SK-N-DZ (cell line): ENCODE data around the gene SRA1.
A peak's percentile ranks its signal among the peaks of the same experiment; 100 is the strongest.

Experiments used
- DNase-seq: peaks from one replicate; pipeline ENCODE4 v3.0.0-alpha.2; 2015; ENCODE audit warnings: low spot score

The SRA1 gene

GRCh38 chr5:140570488-140570887 lies 13.2 kb upstream of the SRA1 start:
- DNase-seq: no peak

GRCh38 chr5:140570058-140570457 lies 12.8 kb upstream of the SRA1 start:
- DNase-seq: no peak

- DNase-seq: no peak
Measured at GRCh38 chr5:140569197-140569596, 11.9 kb upstream of the SRA1 start.

- no peak for DNase-seq
Measured at GRCh38 chr5:140568443-140569063, 11.3 kb upstream of the SRA1 start.

GRCh38 chr5:140567871-140568270 lies 10.6 kb upstream of the SRA1 start:
- DNase-seq: no peak

GRCh38 chr5:140567136-140567818 lies 10.0 kb upstream of the SRA1 start:
- DNase-seq: no peak

GRCh38 chr5:140566665-140567064 lies 9.4 kb upstream of the SRA1 start:
- DNase-seq: no peak

GRCh38 chr5:140565780-140566095 lies 8.5 kb upstream of the SRA1 start:
- no peak for DNase-seq

- DNase-seq: no peak
Measured at GRCh38 chr5:140565024-140565779, 7.9 kb upstream of the SRA1 start.

GRCh38 chr5:140564196-140565023 lies 7.1 kb upstream of the SRA1 start, which contains the start of the genes APBB3 and SLC35A4:
TSS of gene APBB3 (minus strand) at chr5:140564598. CDS start at chr5:140564245, 353 bp downstream.
TSS of gene SLC35A4 (plus strand) at chr5:140564828. CDS start at chr5:140567170, 2,342 bp downstream.
- DNase-seq: peak; percentile 98

- DNase-seq: no peak
Measured at GRCh38 chr5:140563596-140563995, 6.3 kb upstream of the SRA1 start.

GRCh38 chr5:140561753-140562523 lies 4.7 kb upstream of the SRA1 start:
- no peak for DNase-seq

GRCh38 chr5:140560227-140560626 lies 3.0 kb upstream of the SRA1 start:
- no peak for DNase-seq

GRCh38 chr5:140558542-140558941 lies 1.3 kb upstream of the SRA1 start:
- no peak for DNase-seq

GRCh38 chr5:140557965-140558364 lies 692 bp upstream of the SRA1 start:
- no peak for DNase-seq

- DNase-seq: no peak
Measured at GRCh38 chr5:140556438-140556837, 835 bp downstream of the SRA1 start.

- DNase-seq: no peak
Measured at GRCh38 chr5:140555747-140556312, 1.4 kb downstream of the SRA1 start.

GRCh38 chr5:140554454-140554853 lies 2.8 kb downstream of the SRA1 start:
- DNase-seq: no peak

GRCh38 chr5:140553657-140554056 lies 3.6 kb downstream of the SRA1 start:
- DNase-seq: no peak

- DNase-seq: no peak
Measured at GRCh38 chr5:140551872-140552271, 5.4 kb downstream of the SRA1 start.
